HG03060 (cell line): ENCODE measurements around the gene ADD2.
A peak's percentile ranks its signal among the peaks of the same experiment; 100 is the strongest.

Experiments used
- ATAC-seq: cut with Tn5 transposase; IDR thresholded peaks from one replicate; pipeline ENCODE4 v1.9.1; 2021; ENCODE audit warnings: low read depth, moderate number of reproducible peaks; ENCODE audit not compliant: unreplicated experiment

Gene ADD2

GRCh38 chr2:70789304-70790135 is 21.5 kb upstream of the ADD2 start:
- no peak for ATAC-seq

GRCh38 chr2:70785137-70785911 is 17.3 kb upstream of the ADD2 start:
- ATAC-seq = no peak

GRCh38 chr2:70784320-70784719 is 16.3 kb upstream of the ADD2 start:
- no peak for ATAC-seq

- ATAC-seq = no peak
Observed at GRCh38 chr2:70779911-70780545, 12.0 kb upstream of the ADD2 start.

DNA sequence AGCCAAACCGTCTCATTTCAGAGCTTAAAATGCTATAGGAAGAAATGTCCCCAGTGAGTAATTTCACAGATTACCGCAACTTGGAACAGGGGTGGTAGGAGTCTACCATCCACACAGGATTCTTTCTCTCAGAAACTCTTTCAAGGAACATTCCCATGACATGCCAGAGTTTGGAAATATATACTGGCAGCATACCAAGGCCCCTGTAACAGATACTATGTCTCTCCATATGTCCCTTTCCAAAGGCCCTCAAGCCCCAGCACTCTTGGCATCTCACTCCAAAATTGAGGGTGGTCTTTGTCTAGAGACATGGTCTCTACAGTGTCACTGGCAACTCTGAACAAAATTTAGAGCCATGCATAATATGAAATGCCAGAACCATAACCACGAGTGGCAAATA is 11.5 kb upstream of the ADD2 start:
- ATAC-seq = no peak

DNA sequence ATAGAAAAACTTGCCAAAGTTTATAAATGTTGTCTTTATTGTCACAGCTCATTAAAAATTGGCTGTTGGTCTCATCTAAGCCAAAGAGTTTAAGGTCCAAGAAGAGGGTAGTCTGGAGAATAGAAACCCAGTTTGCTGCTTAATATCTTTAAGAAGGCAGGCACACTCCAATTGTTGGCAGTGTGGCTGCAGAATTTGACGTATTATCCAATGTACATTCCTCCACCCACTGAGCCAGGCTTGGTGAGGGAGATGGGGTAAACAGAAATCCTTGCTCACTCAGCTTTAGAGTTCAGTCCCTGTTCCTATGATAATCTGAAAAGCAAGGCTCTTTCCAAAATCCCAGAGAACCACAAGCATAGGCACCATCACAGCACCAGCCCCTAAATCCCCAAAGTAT is 10.7 kb upstream of the ADD2 start:
- no peak for ATAC-seq

GRCh38 chr2:70777450-70777849 is 9.4 kb upstream of the ADD2 start:
- no peak for ATAC-seq

GRCh38 chr2:70776266-70776665 is 8.3 kb upstream of the ADD2 start:
- no peak for ATAC-seq

GRCh38 chr2:70775141-70775540 is 7.1 kb upstream of the ADD2 start:
- no peak for ATAC-seq

- ATAC-seq = no peak
Observed at GRCh38 chr2:70772486-70773155, 4.6 kb upstream of the ADD2 start.

DNA sequence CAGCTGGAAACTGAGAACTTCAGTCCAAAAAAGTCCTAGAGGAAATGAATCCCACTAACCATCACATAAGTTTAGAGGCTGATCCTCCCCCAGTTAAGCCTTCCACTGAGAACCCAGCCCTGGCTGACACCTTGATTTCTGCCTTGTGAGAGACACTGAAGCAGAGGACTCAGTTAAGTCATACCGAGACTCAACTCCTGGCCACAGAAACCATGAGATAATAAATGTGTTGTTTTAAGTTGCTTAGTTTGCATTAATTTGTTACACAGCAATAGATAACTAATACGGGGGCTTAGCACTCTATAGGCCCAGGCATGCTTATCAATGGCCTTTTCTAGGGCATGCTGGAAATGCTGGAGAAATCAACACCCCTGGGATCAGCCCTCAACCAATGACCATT is 3.4 kb upstream of the ADD2 start:
- ATAC-seq = peak; percentile 67

DNA sequence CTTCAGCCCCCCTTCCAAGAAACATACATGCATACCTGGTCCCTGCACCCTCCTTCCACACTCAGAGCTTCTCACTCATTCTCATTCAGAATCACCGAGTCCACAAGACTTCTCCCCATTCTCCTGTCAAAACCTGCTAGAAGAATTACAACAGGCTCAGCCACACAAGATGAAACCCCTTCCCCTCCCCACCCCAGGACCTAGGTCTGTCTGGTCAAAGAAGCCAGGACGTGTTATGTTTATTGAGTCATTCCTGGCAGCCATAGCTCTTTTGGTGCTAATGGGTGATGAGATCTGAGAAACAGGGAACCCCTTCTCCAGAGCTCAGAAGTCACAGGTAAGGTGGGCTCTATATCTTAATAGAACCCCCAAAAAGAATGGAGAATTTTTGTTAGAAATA is 1.4 kb upstream of the ADD2 start:
- no peak for ATAC-seq

- ATAC-seq = no peak
Observed at GRCh38 chr2:70768590-70769085, 638 bp upstream of the ADD2 start.

DNA sequence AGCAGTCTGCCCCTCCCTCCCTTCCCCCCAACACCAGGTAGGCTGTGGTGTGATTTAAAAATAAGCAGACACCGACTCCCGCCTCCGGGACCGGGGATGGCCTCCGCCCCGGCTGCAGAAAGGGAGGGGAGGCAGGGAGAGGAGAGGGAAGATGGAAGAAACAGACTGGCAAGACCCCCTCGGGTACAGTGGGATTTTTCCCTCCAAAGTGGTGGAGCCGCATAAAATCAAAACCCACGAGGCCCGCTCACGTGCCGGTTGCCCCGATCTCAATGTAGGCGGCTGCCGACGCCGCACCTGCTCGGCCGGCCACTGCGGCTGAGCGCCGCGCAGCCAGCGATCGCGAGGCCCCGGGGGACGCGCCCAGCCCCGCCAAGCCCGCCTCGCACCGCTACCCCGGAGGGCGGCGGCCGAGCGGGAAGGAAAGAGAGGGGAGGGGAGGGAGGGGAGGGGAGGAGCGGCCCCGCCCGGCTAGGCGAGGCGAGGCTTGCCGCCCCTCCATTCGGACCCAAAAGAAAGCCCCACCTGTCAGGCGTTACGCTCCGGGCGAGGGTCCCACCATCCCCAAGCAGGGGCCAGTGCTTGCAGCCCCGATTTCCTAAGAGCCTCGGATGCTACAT is 811 bp downstream of the ADD2 start:
- no peak for ATAC-seq

DNA sequence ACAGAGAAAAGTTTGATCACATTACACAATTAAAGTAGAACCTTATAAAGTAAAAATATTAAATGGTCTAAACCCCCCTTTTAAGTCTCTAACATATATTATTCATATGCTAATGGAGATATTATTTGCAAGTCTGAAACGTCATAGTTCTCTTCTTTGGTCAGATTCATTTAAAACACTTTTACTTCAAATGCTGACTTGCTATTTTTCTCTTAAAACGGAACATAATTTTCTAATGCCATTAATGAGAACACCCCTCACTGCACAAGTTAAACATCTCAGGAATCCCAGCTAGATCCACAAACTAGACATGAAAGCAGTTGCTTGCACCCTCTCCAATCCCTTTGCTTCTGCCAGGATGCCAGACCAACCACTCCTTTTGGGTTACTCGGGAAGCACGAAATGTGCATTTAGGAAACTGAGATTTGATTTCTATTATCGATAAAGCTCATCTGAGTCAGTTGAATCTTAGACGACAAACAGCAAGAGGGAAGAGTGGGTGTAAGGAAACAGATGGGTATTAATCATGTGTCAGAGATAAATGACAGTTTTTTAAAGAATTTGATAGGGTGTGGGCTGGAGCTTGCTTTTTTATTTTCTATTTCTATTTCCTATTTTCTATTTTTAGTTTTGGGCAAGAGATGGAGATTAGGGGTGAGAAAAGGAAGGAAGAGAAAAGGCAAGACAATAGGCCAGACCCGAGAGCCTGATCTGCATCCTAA is 1.5 kb downstream of the ADD2 start:
- no peak for ATAC-seq

DNA sequence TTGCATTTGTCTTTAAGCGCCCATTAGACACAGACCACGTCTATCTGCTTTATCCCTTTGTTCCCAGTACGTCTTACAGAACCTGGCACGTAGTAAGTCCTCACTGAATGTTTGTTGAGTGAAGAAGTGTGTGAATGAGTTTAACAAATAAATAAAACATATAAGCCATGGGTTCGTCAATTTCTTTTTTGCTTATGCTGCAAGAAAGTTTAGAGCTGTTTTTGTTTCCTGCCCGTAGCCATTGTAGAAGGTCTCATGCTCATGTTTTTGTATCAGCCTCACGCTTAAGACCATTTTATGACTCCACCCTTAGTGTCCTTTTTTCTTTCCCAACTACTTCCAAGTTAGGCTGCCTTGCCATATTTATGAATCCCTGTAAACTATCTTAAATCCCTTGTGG is 2.5 kb downstream of the ADD2 start:
- no peak for ATAC-seq

DNA sequence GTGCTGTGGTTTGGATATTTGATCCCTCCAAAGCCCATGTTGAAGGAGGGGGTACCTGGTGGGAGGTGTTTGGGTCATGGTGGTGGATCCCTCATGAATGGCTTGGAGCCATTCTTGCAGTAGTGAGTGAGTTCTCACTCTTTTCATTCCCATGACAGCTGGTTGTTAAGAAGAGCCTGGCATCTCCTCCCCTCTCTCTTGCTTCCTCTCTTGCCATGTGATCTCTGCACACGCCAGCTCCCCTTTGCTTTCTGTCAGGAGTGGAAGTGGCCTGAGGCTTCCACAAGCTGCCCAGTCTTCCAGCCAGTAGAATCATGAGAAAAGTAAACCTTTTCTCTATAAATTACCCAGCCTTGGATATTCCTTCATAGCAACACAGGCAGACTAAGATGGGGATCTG is 8.6 kb downstream of the ADD2 start:
- no peak for ATAC-seq

- ATAC-seq = no peak
Observed at GRCh38 chr2:70757966-70758365, 10.0 kb downstream of the ADD2 start.

GRCh38 chr2:70757360-70757759 is 10.6 kb downstream of the ADD2 start:
- no peak for ATAC-seq

GRCh38 chr2:70756128-70756527 is 11.9 kb downstream of the ADD2 start:
- ATAC-seq = no peak
